Measurements from ENCODE around the gene DLK2. TPM values are rescaled to one million over a fixed set of nuclear protein-coding genes. Genes with fewer than 3 reads are reported as not detected.

Gene DLK2
- total and polyA plus RNA-seq, 2 donors (not counting 3 experiments of a cell fraction or from before 2014, with no cell fraction given), result 0.36 TPM; not detected in 1

- TF ChIP-seq, protein P1, sequence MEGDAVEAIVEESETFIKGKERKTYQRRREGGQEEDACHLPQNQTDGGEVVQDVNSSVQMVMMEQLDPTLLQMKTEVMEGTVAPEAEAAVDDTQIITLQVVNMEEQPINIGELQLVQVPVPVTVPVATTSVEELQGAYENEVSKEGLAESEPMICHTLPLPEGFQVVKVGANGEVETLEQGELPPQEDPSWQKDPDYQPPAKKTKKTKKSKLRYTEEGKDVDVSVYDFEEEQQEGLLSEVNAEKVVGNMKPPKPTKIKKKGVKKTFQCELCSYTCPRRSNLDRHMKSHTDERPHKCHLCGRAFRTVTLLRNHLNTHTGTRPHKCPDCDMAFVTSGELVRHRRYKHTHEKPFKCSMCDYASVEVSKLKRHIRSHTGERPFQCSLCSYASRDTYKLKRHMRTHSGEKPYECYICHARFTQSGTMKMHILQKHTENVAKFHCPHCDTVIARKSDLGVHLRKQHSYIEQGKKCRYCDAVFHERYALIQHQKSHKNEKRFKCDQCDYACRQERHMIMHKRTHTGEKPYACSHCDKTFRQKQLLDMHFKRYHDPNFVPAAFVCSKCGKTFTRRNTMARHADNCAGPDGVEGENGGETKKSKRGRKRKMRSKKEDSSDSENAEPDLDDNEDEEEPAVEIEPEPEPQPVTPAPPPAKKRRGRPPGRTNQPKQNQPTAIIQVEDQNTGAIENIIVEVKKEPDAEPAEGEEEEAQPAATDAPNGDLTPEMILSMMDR (IDR thresholded peaks at IDR 0.05; ENCODE audit: extremely low read depth in 1 of 2, insufficient read depth in 1 of 2, low read depth in 1 of 2, low read length in 2 of 2), result no peak
- TF ChIP-seq POLR2A (IDR thresholded peaks at IDR 0.05; ENCODE audit: low read depth, low read length) (no peak), MAX (IDR thresholded peaks at IDR 0.05; ENCODE audit: insufficient read depth, insufficient read length) (no peak), JUN (IDR thresholded peaks at IDR 0.05; ENCODE audit: borderline replicate concordance, insufficient read depth, insufficient read length, low read depth) (no peak), GATA2 (IDR thresholded peaks at IDR 0.05; ENCODE audit: insufficient read depth, insufficient read length, low read depth, low read length) (no peak), POLR2AphosphoS5 (IDR thresholded peaks at IDR 0.05; ENCODE audit: insufficient read depth, low read depth, low read length) (no peak), MYC (IDR thresholded peaks at IDR 0.05; ENCODE audit: low read depth, low read length) (no peak), EZH2 (IDR thresholded peaks at IDR 0.05; ENCODE audit: borderline replicate concordance, low read depth, low read length, severe bottlenecking) (no peak), FOS (IDR thresholded peaks at IDR 0.05; ENCODE audit: borderline replicate concordance, insufficient read depth, low read length) (no peak)
- peaks cover 5 to 47% of the 10 kb centered on the region in 2 experiments for H3K36me3 ChIP-seq (ENCODE audit: control insufficient read depth in 2 of 2, extremely low read depth in 1 of 2, insufficient read depth in 2 of 2, low read length in 2 of 2)
- no peak overlapping the region for H2AFZ ChIP-seq (ENCODE audit: low read depth, low read length)
- H3K9me1 ChIP-seq (replicated peaks; ENCODE audit: control insufficient read depth, extremely low read depth, insufficient read depth, low read length), result no peaks in the 10 kb centered on the region
- dilution Hi-C loops (cut with MboI; ENCODE audit: extremely low pct_ligation_motif_present, low sequenced_read_pairs), result no loop called here
- H3K4me2 ChIP-seq (ENCODE audit: insufficient read depth, low read length), result no peak overlapping the region
- H3K9ac ChIP-seq (replicated peaks; ENCODE audit: extremely low read depth, insufficient read depth, low read length), result no peak overlapping the region
- ChIA-PET POLR2A (no interaction called here), CTCF (interaction anchor here (0.8 to 21.3 kb wide), 2 partner anchors 9 to 54 kb away, joined by 3 to 289 read pairs; partner anchors contain the start of gene LRRC73)
- no peaks in the 10 kb centered on the region for H3K79me2 ChIP-seq (ENCODE audit: control insufficient read depth, insufficient read depth, low read length)
- no peaks in the 10 kb centered on the region for H3K27me3 ChIP-seq (ENCODE audit: control insufficient read depth in 2 of 2, insufficient read depth in 2 of 2, low read length in 2 of 2)
- H3K27ac ChIP-seq (ENCODE audit: insufficient read depth, low read depth, low read length), result no peak overlapping the region
- FAIRE-seq (no peak), DNase-seq (ENCODE audit: low read depth, low spot score) (no peak)
- H4K20me1 ChIP-seq (replicated peaks; ENCODE audit: control insufficient read depth, extremely low read depth, insufficient read depth, low read length), result no peaks in the 10 kb centered on the region
- BruUV-seq (replicated peaks), result no TSS peak
- no peak overlapping the region for H3K4me3 ChIP-seq (replicated peaks in 1 of 3; ENCODE audit: insufficient read depth in 1 of 3, low read depth in 1 of 3, low read length in 3 of 3)
- no peaks in the 10 kb centered on the region for H3K4me1 ChIP-seq (ENCODE audit: control insufficient read depth, extremely low read depth, insufficient read depth, low read length)
- intact Hi-C loops (cut with micrococcal nuclease), result no loop called here
- H3K9me3 ChIP-seq (replicated peaks; ENCODE audit: control insufficient read depth, insufficient read depth, low read length), result no peaks in the 10 kb centered on the region
These were observed 7.7 kb downstream of the DLK2 start for GRCh38 chr6:43447604-43448003.
